Measurements from ENCODE around the gene CCNK. TPM values are rescaled to one million over a fixed set of nuclear protein-coding genes. Genes with fewer than 3 reads are reported as not detected.

CCNK gene
- total RNA-seq, 1 donor from 2014 or later = 53.6 TPM

DNA sequence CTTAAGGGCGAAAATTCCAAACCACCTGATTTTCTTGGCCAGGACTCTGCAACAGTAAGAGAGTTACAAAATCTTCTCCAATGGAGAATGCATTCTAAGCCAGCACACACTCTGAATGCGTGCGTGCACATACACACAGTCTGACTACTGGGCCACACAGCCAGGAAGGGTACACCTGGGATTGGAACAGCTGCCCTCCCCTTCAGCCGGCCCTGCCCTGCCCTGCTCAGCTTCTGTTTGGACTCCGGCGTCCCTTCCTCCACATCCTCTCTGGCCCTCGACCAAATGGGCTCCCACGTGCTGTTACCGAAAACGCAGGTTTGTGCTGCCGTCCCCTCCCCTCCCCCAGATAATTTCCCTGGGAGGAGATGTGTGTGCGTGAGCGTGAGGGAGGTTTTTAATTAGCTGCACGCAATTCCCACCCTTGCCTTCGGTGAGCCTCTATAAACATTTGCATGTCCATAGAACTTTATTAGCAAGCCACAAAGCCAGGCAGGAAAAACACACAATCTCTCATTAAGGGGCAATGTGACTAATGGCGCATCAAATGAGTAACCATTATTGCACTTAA is 43.0 kb downstream of the CCNK start:
- Histone ChIP-seq H3K27me3 (ENCODE audit: low read depth) (no peaks in the 10 kb centered on the region), H3K4me3 (no peak overlapping the region), H3K27ac (no peak overlapping the region), H3K36me3 (no peaks in the 10 kb centered on the region), H3K4me1 (peaks cover 34% of the 10 kb centered on the region), H3K9me3 (no peaks in the 10 kb centered on the region)
- TF ChIP-seq, protein P1, sequence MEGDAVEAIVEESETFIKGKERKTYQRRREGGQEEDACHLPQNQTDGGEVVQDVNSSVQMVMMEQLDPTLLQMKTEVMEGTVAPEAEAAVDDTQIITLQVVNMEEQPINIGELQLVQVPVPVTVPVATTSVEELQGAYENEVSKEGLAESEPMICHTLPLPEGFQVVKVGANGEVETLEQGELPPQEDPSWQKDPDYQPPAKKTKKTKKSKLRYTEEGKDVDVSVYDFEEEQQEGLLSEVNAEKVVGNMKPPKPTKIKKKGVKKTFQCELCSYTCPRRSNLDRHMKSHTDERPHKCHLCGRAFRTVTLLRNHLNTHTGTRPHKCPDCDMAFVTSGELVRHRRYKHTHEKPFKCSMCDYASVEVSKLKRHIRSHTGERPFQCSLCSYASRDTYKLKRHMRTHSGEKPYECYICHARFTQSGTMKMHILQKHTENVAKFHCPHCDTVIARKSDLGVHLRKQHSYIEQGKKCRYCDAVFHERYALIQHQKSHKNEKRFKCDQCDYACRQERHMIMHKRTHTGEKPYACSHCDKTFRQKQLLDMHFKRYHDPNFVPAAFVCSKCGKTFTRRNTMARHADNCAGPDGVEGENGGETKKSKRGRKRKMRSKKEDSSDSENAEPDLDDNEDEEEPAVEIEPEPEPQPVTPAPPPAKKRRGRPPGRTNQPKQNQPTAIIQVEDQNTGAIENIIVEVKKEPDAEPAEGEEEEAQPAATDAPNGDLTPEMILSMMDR (IDR thresholded peaks at IDR 0.05) = no peak
- intact Hi-C loops (cut with DNase I) = loop anchor here (10.0 kb wide), 1 partner anchor 101 kb away; no protein-coding TSS in a partner anchor
- peak in 1 of 2 donors; percentile 11 for ATAC-seq
- DNase-seq = peak; percentile 46

DNA sequence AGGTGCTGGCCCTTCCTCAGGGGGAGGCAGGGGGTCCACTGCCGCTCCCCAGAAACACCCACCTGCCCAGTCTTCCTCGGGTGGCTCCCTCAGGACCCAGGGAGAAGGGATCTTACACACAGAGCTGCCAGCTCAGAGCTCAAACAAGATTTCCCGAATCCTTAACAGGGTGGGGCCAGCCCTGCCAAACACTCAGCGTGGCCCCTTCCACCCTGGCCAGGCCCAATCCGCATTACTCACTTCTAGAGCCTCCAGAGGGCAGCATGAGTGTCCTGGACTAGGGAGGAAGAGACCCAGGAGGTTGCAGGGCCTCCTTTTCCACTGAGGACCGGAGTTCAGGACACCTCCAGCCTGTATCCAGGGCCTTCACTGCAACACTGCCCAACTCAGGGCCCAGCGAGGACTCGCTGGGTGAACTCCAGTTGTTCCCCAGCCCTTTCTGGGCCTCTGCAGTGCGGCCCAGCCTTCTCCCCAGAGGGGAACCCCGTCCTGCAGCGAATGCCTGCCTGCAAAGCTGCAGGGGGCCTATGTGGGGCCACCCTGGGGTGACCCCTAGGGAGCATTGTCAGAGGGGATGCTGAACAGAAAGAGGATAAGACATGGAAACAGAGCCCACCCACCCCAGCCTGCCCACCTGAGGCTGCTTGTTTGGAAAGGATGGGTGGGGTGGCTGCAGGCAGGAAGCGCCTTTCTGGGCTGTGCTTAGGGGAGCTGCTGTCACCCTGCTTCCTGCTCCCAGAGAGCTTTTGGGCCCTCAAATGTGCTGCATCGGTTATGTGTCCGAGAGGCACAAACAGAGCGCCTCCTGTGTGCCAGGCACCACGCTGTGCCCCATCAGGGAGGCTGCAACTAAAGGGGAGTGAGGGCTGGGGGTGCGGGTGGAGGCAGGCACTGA is 43.8 kb downstream of the CCNK start:
- H3K27ac ChIP-seq = no peak overlapping the region
- TF ChIP-seq, protein P1 (IDR thresholded peaks at IDR 0.05) = peak; percentile 35
- intact Hi-C loops (cut with DNase I) = loop anchor here (10.0 kb wide), 1 partner anchor 100 kb away; no protein-coding TSS in a partner anchor
- ATAC-seq (peak; percentile 56 to 72), DNase-seq (no peak)
- no peaks in the 10 kb centered on the region for H3K27me3 ChIP-seq (ENCODE audit: low read depth)
- no peaks in the 10 kb centered on the region for H3K9me3 ChIP-seq
- no peak overlapping the region for H3K4me3 ChIP-seq
- H3K36me3 ChIP-seq = no peaks in the 10 kb centered on the region
- peaks cover 34% of the 10 kb centered on the region for H3K4me1 ChIP-seq

DNA sequence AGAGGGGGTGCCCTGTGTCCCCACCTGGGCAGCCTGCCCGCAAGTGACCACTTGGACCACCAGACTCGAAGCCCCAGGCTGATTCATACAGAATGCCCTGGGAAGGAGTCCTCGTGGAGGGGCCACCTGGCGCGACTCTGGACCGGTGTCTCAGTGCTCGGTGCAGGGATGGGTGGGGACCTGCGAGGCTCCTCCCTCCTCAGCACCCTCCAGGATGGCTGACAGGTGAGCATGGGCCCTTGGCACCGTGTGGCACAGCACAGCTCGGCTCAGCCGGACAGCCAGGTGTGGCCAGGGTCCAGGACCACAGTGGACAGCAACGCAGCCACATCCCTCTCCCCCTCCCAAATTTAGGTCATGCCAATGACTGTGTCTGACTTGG is 44.5 kb downstream of the CCNK start:
- DNase-seq (no peak), ATAC-seq (no peak)
- H3K9me3 ChIP-seq = no peaks in the 10 kb centered on the region
- no peak overlapping the region for H3K27ac ChIP-seq
- H3K27me3 ChIP-seq (ENCODE audit: low read depth) = no peaks in the 10 kb centered on the region
- no peaks in the 10 kb centered on the region for H3K36me3 ChIP-seq
- H3K4me3 ChIP-seq = no peak overlapping the region
- intact Hi-C loops (cut with DNase I) = loop anchor here (10.0 kb wide), 1 partner anchor 99 kb away; no protein-coding TSS in a partner anchor
- TF ChIP-seq, protein P1 (IDR thresholded peaks at IDR 0.05) = no peak
- peaks cover 34% of the 10 kb centered on the region for H3K4me1 ChIP-seq

DNA sequence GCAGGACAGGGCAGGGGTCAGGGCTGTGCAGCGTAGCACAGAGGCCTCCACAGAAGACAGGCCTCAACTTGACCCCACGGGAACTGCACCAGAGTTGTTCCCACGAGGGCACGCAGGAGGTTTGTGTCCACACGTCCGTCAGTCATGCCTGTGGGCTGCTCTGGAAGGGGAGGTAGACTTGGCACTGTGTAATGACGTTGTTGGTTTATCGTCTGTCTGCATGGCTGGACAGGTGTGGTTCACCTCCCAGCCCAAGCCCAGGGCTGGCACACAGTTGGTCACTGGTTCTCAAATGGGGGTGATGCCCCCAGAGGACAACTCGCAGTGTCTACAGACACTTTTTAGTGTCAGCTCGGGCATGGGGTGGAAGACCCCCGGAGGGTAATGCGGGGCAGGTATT is 45.8 kb downstream of the CCNK start:
- Histone ChIP-seq H3K27me3 (ENCODE audit: low read depth) (no peaks in the 10 kb centered on the region), H3K4me3 (no peak overlapping the region), H3K36me3 (no peaks in the 10 kb centered on the region), H3K9me3 (no peaks in the 10 kb centered on the region), H3K4me1 (peaks cover 34% of the 10 kb centered on the region), H3K27ac (no peak overlapping the region)
- ATAC-seq = no peak
- TF ChIP-seq, protein P1 (IDR thresholded peaks at IDR 0.05) = no peak
- intact Hi-C loops (cut with DNase I) = loop anchor here (10.0 kb wide), 1 partner anchor 98 kb away; no protein-coding TSS in a partner anchor
- DNase-seq = no peak

DNA sequence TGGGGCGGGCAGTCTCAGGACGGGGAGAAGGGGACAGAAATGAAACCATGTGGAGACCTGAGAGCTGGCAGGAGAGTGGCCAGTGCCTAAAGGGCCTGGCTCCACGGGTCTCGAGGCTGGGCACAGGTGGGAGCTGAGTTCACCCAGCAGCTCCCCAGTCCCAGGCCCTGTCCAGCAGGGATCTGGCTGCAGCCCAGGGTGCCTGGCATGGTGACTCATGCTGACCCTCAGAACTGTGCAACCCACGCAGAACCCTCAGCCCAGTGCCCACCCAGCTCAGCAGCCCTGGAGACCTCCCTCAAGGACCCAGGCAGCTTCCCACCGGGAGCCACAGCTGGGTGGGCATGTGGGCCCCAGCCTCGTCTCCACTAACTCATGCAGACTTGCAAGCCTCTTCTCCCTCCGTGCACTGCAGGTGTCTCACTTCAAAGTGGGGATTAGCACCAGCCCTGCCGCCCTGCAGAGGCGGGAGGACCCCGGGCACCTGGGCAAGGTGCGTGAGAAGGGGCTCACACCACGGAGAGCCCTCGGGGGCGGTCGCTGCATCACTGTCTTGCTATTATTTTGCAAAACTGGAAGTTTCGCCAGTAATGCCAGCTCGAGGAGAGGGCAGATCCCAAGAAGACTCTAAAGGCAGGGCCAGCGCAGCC is 46.3 kb downstream of the CCNK start:
- Histone ChIP-seq H3K27ac (no peak overlapping the region), H3K27me3 (ENCODE audit: low read depth) (no peaks in the 10 kb centered on the region)

More for the DNA sequence above, 46.3 kb downstream of the CCNK start:
- no peak overlapping the region for H3K4me3 ChIP-seq
- H3K36me3 ChIP-seq = no peaks in the 10 kb centered on the region
- TF ChIP-seq, protein P1 (IDR thresholded peaks at IDR 0.05) = no peak
- peaks cover 32% of the 10 kb centered on the region for H3K4me1 ChIP-seq
- intact Hi-C loops (cut with DNase I) = loop anchor here (10.0 kb wide), 1 partner anchor 97 kb away; no protein-coding TSS in a partner anchor
- ATAC-seq (no peak), DNase-seq (no peak)
- no peaks in the 10 kb centered on the region for H3K9me3 ChIP-seq

All from lower lobe of right lung (tissue), 2 donors.